ENCODE results near the gene POLR3GL.

Gene POLR3GL

GRCh38 chr1:145957443-145958319 is 6.8 kb upstream of the POLR3GL start, which contains the start of gene LIX1L:
LIX1L (minus strand) TSS chr1:145958017; CDS start chr1:145957927, 90 bp downstream.
- no peaks in the 10 kb centered on the region; the same call in 1 of the 2 replicates for H3K36me3 ChIP-seq
- TF ChIP-seq CTCF (IDR thresholded peaks at IDR 0.05; ENCODE audit: low read depth, low read length) = 0 out of 2 replicates have a peak, but pooled peaks have one; percentile 0
- H3K27ac ChIP-seq = peak within 1 kb of the TSS; percentile 69
- peak within 1 kb of the TSS; percentile 57 for H3K4me3 ChIP-seq (ENCODE audit: low read depth, low read length)
- no peaks in the 10 kb centered on the region for H3K9me3 ChIP-seq (ENCODE audit: severe bottlenecking)
- peak; percentile 100 for DNase-seq
- no peaks in the 10 kb centered on the region for H3K27me3 ChIP-seq (ENCODE audit: insufficient read depth, low read depth, severe bottlenecking)

- no peaks in the 10 kb centered on the region for H3K27me3 ChIP-seq (ENCODE audit: insufficient read depth, low read depth, severe bottlenecking)
- no peaks in the 10 kb centered on the region; the same call in 1 of the 2 replicates for H3K36me3 ChIP-seq
- no peaks in the 10 kb centered on the region for H3K9me3 ChIP-seq (ENCODE audit: severe bottlenecking)
- DNase-seq = no peak
- no peak overlapping the region; the same call in 1 of the 2 replicates for H3K27ac ChIP-seq
- no peak for TF ChIP-seq CTCF (IDR thresholded peaks at IDR 0.05; ENCODE audit: low read depth, low read length)
- H3K4me3 ChIP-seq (ENCODE audit: low read depth, low read length) = no peak overlapping the region
Measured at GRCh38 chr1:145958734-145959133, 5.8 kb upstream of the POLR3GL start.

- Histone ChIP-seq H3K27ac (no peak overlapping the region), H3K36me3 (no peaks in the 10 kb centered on the region; the same call in 1 of the 2 replicates), H3K27me3 (ENCODE audit: insufficient read depth, low read depth, severe bottlenecking) (no peaks in the 10 kb centered on the region), H3K4me3 (ENCODE audit: low read depth, low read length) (peak overlapping the region; percentile 75; the same call in 1 of the 2 replicates), H3K9me3 (ENCODE audit: severe bottlenecking) (no peaks in the 10 kb centered on the region)
- DNase-seq = no peak
- no peak for TF ChIP-seq CTCF (IDR thresholded peaks at IDR 0.05; ENCODE audit: low read depth, low read length)
Measured at GRCh38 chr1:145959333-145959732, 5.2 kb upstream of the POLR3GL start.

- H3K27me3 ChIP-seq (ENCODE audit: insufficient read depth, low read depth, severe bottlenecking) = no peaks in the 10 kb centered on the region
- no peak for TF ChIP-seq CTCF (IDR thresholded peaks at IDR 0.05; ENCODE audit: low read depth, low read length)
- no peaks in the 10 kb centered on the region for H3K9me3 ChIP-seq (ENCODE audit: severe bottlenecking)
- peak overlapping the region; percentile 26 for H3K27ac ChIP-seq
- no peak for DNase-seq
- peak overlapping the region; percentile 75 for H3K4me3 ChIP-seq (ENCODE audit: low read depth, low read length)
- H3K36me3 ChIP-seq = no peaks in the 10 kb centered on the region
Measured at GRCh38 chr1:145959957-145960467, 4.5 kb upstream of the POLR3GL start.

GRCh38 chr1:145960468-145961108 is 3.9 kb upstream of the POLR3GL start:
- Histone ChIP-seq H3K27ac (peak overlapping the region; percentile 26), H3K9me3 (ENCODE audit: severe bottlenecking) (no peaks in the 10 kb centered on the region), H3K36me3 (no peaks in the 10 kb centered on the region), H3K4me3 (ENCODE audit: low read depth, low read length) (peak overlapping the region; percentile 75), H3K27me3 (ENCODE audit: insufficient read depth, low read depth, severe bottlenecking) (no peaks in the 10 kb centered on the region)
- peak; percentile 50 for TF ChIP-seq CTCF (IDR thresholded peaks at IDR 0.05; ENCODE audit: low read depth, low read length)
- peak; percentile 96 for DNase-seq
